OCI-LY3 (cell line): ENCODE data around the gene DDIT3.

ENCODE experiments used
- CTCF ChIP-seq: fragments of 200-600, 300-600 bp; sonication (generic); IDR thresholded peaks from 2 replicates; pipeline ENCODE4 v1.5.1; 2014; ENCODE audit warnings: antibody characterized with exemption, low read length, low read depth
- EZH2phosphoT487 ChIP-seq: fragments of 200-600 bp; shearing (Covaris generic); IDR thresholded peaks from 2 replicates; pipeline ENCODE4 v1.6.1; 2018; ENCODE audit warnings: antibody characterized with exemption, mixed run types, low read depth

GRCh38 chr12:57522887-57523705, 2.8 kb upstream of the DDIT3 start:
- no peak for TF ChIP-seq CTCF
- TF ChIP-seq EZH2phosphoT487, result no peak
